ENCODE measurements around the gene PHLDB3. TPM values are rescaled to one million over a fixed set of nuclear protein-coding genes. Genes with fewer than 3 reads are reported as not detected.

Gene PHLDB3
- total and polyA plus RNA-seq, 4 donors: 5.8 to 23.4 (median 7.9) TPM

DNA sequence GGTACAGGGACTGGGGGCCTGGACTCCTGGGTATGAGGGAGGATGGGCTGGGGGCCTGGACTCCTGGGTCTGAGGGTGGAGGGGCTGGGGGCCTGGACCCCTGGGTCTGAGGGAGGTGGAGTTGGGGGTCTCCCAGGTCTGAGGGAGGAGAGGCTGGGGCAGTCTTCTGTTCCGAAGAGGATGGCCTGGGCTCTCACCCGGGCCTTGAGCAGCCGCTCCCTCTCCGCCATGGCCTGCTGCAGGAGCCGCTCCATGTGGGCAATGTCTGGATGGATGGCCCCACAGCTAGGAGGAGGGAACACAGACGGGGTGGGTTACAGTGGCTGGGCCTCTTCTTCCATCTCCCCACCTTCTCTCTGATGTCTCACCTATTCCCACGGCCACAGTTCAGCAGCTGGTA is 18.1 kb downstream of the PHLDB3 start:
- 96 to 98% methylated on average over 7 of the region's 7 CpGs for WGBS, 2 donors
- Histone ChIP-seq H3K9me3 (ENCODE audit: control insufficient read depth in 4 of 4, insufficient read depth in 3 of 4, low read length in 3 of 4) (no peaks in the 10 kb centered on the region), H3K27me3 (ENCODE audit: control insufficient read depth in 3 of 3, insufficient read depth in 3 of 3, low read length in 2 of 3) (no peaks in the 10 kb centered on the region), H3K4me1 (ENCODE audit: control insufficient read depth in 5 of 5, insufficient read depth in 5 of 5, low read length in 5 of 5) (no peaks in the 10 kb centered on the region), H3K27ac (ENCODE audit: low read depth in 1 of 2, low read length in 1 of 2) (no peak overlapping the region), H3K36me3 (ENCODE audit: control insufficient read depth in 4 of 4, insufficient read depth in 4 of 4, low read length in 4 of 4) (no peaks in the 10 kb centered on the region), H3K9ac (ENCODE audit: insufficient read depth in 1 of 2, low read length in 2 of 2) (no peak overlapping the region), H3K4me3 (no peak overlapping the region)
- TF ChIP-seq CTCF (IDR thresholded peaks at IDR 0.05; ENCODE audit: control extremely low read depth, extremely low read depth): no peak
- no peak for DNase-seq
- no peak for ATAC-seq (ENCODE audit: insufficient read depth, low FRiP score)

GRCh38 chr19:43485951-43486350 is 18.6 kb downstream of the PHLDB3 start:
- no peak for TF ChIP-seq CTCF (IDR thresholded peaks at IDR 0.05; ENCODE audit: control extremely low read depth, extremely low read depth)
- H3K27ac ChIP-seq (ENCODE audit: low read depth in 1 of 2, low read length in 1 of 2): no peak overlapping the region
- no peak for ATAC-seq (ENCODE audit: insufficient read depth, low FRiP score)
- no peaks in the 10 kb centered on the region for H3K9me3 ChIP-seq (ENCODE audit: control insufficient read depth in 4 of 4, insufficient read depth in 3 of 4, low read length in 3 of 4)
- H3K9ac ChIP-seq (ENCODE audit: insufficient read depth in 1 of 2, low read length in 2 of 2): no peak overlapping the region
- H3K4me1 ChIP-seq (ENCODE audit: control insufficient read depth in 5 of 5, insufficient read depth in 5 of 5, low read length in 5 of 5): no peaks in the 10 kb centered on the region
- no peak overlapping the region for H3K4me3 ChIP-seq
- WGBS, 2 donors: 76 to 78% methylated on average over 6 of the region's 6 CpGs
- no peaks in the 10 kb centered on the region for H3K27me3 ChIP-seq (ENCODE audit: control insufficient read depth in 3 of 3, insufficient read depth in 3 of 3, low read length in 2 of 3)
- H3K36me3 ChIP-seq (ENCODE audit: control insufficient read depth in 4 of 4, insufficient read depth in 4 of 4, low read length in 4 of 4): no peaks in the 10 kb centered on the region
- no peak for DNase-seq

DNA sequence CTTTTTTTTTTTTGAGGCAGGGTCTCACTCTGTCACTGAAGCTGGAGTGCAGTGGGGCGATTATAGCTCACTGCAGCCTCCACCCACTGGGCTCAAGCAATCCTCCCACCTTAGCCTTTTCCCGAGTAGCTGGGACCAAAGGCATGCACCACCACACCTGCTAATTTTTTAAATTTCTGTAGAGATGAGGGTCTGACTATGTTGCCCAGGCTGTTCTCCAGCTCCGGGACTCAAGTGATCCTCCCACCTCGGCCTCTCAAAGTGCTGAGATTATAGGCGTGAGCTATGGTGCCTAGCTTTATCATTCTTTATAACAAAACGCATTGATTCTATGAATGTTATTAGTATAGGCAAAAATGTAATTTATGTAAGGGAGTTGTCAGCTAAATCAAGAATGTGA is 21.3 kb downstream of the PHLDB3 start:
- ATAC-seq (ENCODE audit: insufficient read depth, low FRiP score) (no peak), DNase-seq (no peak)
- no peak for TF ChIP-seq CTCF (IDR thresholded peaks at IDR 0.05; ENCODE audit: control extremely low read depth, extremely low read depth)
- Histone ChIP-seq H3K4me1 (ENCODE audit: control insufficient read depth in 5 of 5, insufficient read depth in 5 of 5, low read length in 5 of 5) (no peaks in the 10 kb centered on the region), H3K4me3 (no peak overlapping the region), H3K36me3 (ENCODE audit: control insufficient read depth in 4 of 4, insufficient read depth in 4 of 4, low read length in 4 of 4) (no peaks in the 10 kb centered on the region), H3K27me3 (ENCODE audit: control insufficient read depth in 3 of 3, insufficient read depth in 3 of 3, low read length in 2 of 3) (no peaks in the 10 kb centered on the region), H3K27ac (ENCODE audit: low read depth in 1 of 2, low read length in 1 of 2) (no peak overlapping the region), H3K9me3 (ENCODE audit: control insufficient read depth in 4 of 4, insufficient read depth in 3 of 4, low read length in 3 of 4) (no peaks in the 10 kb centered on the region), H3K9ac (ENCODE audit: insufficient read depth in 1 of 2, low read length in 2 of 2) (no peak overlapping the region)
- 96 to 97% methylated on average over 6 of the region's 6 CpGs for WGBS, 2 donors

DNA sequence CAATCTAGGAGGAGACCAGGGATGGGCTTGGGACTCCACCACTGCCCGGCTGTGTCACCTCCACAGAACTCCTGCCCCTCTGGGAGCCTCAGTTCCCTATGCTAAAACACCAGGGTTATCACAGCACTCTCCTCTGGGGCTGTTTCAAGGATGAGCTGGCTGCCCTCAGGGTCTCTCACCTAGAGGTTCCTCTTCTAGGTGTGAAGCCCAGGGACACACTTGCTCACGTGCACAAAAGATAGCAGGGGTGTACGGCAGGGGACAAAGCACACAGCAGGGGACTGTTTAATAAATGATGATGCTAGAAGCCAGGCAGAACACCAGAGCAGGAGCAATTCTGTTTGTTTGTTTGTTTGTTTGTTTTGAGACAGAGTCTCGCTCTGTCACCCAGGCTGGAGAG is 22.4 kb downstream of the PHLDB3 start:
- WGBS, 2 donors: 93 to 96% methylated on average over 4 of the region's 4 CpGs

More for the DNA sequence above, 22.4 kb downstream of the PHLDB3 start:
- no peak for TF ChIP-seq CTCF (IDR thresholded peaks at IDR 0.05; ENCODE audit: control extremely low read depth, extremely low read depth)
- no peaks in the 10 kb centered on the region for H3K4me1 ChIP-seq (ENCODE audit: control insufficient read depth in 5 of 5, insufficient read depth in 5 of 5, low read length in 5 of 5)
- H3K9me3 ChIP-seq (ENCODE audit: control insufficient read depth in 4 of 4, insufficient read depth in 3 of 4, low read length in 3 of 4): no peaks in the 10 kb centered on the region
- DNase-seq: no peak
- H3K36me3 ChIP-seq (ENCODE audit: control insufficient read depth in 4 of 4, insufficient read depth in 4 of 4, low read length in 4 of 4): no peaks in the 10 kb centered on the region
- no peak overlapping the region for H3K9ac ChIP-seq (ENCODE audit: insufficient read depth in 1 of 2, low read length in 2 of 2)
- no peaks in the 10 kb centered on the region for H3K27me3 ChIP-seq (ENCODE audit: control insufficient read depth in 3 of 3, insufficient read depth in 3 of 3, low read length in 2 of 3)
- ATAC-seq (ENCODE audit: insufficient read depth, low FRiP score): no peak
- H3K27ac ChIP-seq (ENCODE audit: low read depth in 1 of 2, low read length in 1 of 2): no peak overlapping the region
- H3K4me3 ChIP-seq: no peak overlapping the region
